GM15510 (cell line): ENCODE results near the gene RCL1.

Experiments
- POLR2A ChIP-seq: IDR thresholded peaks from 3 replicates; pipeline ENCODE4 v1.6.1; 2011; ENCODE audit warnings: borderline replicate concordance; ENCODE audit not compliant: insufficient read length; ENCODE audit errors: extremely low read depth

Gene RCL1

DNA sequence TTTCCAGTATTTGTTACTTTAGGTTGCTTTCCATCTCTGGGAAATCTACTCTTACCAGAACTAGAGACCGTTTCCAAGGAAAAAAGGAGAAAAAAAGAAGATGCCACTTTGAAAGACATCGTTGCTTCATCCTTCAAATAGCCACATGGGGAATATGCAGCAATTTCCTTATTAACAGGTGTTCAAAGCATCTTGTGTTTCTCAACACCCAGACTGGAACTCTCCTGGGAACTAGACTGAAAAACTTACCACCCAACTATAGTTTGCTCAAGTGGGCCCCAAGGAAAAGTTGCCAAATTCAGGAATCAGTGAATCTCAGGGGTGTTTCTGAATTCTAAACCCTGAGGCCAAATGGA, 112.4 kb downstream of the RCL1 start:
- TF ChIP-seq POLR2A: no peak
